HG02973 (cell line): ENCODE data around the gene TRAF3IP3.

Experiments used
- ATAC-seq: cut with Tn5 transposase; IDR thresholded peaks from one replicate; pipeline ENCODE4 v1.9.1; 2021; ENCODE audit warnings: moderate library complexity; ENCODE audit not compliant: unreplicated experiment

Gene TRAF3IP3

GRCh38 chr1:209755926-209756614, at the start of gene TRAF3IP3:
TRAF3IP3 (plus strand) TSS chr1:209756053; CDS start chr1:209760040, 3,987 bp downstream.
- peak; percentile 73 for ATAC-seq

GRCh38 chr1:209706622-209707021, 49.2 kb upstream of the TRAF3IP3 start:
- ATAC-seq, result no peak

- ATAC-seq, result no peak
Observed at GRCh38 chr1:209707308-209707707, 48.5 kb upstream of the TRAF3IP3 start.

- no peak for ATAC-seq
Observed at GRCh38 chr1:209708297-209708696, 47.6 kb upstream of the TRAF3IP3 start.

GRCh38 chr1:209710093-209710492, 45.8 kb upstream of the TRAF3IP3 start:
- ATAC-seq, result no peak

GRCh38 chr1:209710847-209711246, 45.0 kb upstream of the TRAF3IP3 start:
- no peak for ATAC-seq

- no peak for ATAC-seq
Observed at GRCh38 chr1:209714338-209714737, 41.5 kb upstream of the TRAF3IP3 start.

GRCh38 chr1:209715314-209715713, 40.5 kb upstream of the TRAF3IP3 start:
- ATAC-seq, result no peak

- no peak for ATAC-seq
Observed at GRCh38 chr1:209717818-209718217, 38.0 kb upstream of the TRAF3IP3 start.

- ATAC-seq, result no peak
Observed at GRCh38 chr1:209720326-209720725, 35.5 kb upstream of the TRAF3IP3 start.

- ATAC-seq, result no peak
Observed at GRCh38 chr1:209720826-209721225, 35.0 kb upstream of the TRAF3IP3 start.

- no peak for ATAC-seq
Observed at GRCh38 chr1:209721323-209721722, 34.5 kb upstream of the TRAF3IP3 start.

GRCh38 chr1:209723265-209723664, 32.6 kb upstream of the TRAF3IP3 start:
- ATAC-seq, result no peak

- peak; percentile 50 for ATAC-seq
Observed at GRCh38 chr1:209723756-209724693, 31.8 kb upstream of the TRAF3IP3 start.

GRCh38 chr1:209727286-209727685, 28.6 kb upstream of the TRAF3IP3 start:
- no peak for ATAC-seq

GRCh38 chr1:209727785-209728184, 28.1 kb upstream of the TRAF3IP3 start:
- no peak for ATAC-seq

GRCh38 chr1:209728466-209728865, 27.4 kb upstream of the TRAF3IP3 start:
- no peak for ATAC-seq

- ATAC-seq, result no peak
Observed at GRCh38 chr1:209729436-209729835, 26.4 kb upstream of the TRAF3IP3 start.

- ATAC-seq, result no peak
Observed at GRCh38 chr1:209732725-209733124, 23.1 kb upstream of the TRAF3IP3 start.

- ATAC-seq, result no peak
Observed at GRCh38 chr1:209733409-209734192, 22.3 kb upstream of the TRAF3IP3 start.

GRCh38 chr1:209736490-209737117, 19.2 kb upstream of the TRAF3IP3 start:
- no peak for ATAC-seq
